Measurements from ENCODE around the gene SSX2IP.
"Not testable (repeated sequence)": the region's sequence is repeated elsewhere in the genome, so short reads cannot be mapped to it uniquely, and the experiment has no call there.

The SSX2IP gene

DNA sequence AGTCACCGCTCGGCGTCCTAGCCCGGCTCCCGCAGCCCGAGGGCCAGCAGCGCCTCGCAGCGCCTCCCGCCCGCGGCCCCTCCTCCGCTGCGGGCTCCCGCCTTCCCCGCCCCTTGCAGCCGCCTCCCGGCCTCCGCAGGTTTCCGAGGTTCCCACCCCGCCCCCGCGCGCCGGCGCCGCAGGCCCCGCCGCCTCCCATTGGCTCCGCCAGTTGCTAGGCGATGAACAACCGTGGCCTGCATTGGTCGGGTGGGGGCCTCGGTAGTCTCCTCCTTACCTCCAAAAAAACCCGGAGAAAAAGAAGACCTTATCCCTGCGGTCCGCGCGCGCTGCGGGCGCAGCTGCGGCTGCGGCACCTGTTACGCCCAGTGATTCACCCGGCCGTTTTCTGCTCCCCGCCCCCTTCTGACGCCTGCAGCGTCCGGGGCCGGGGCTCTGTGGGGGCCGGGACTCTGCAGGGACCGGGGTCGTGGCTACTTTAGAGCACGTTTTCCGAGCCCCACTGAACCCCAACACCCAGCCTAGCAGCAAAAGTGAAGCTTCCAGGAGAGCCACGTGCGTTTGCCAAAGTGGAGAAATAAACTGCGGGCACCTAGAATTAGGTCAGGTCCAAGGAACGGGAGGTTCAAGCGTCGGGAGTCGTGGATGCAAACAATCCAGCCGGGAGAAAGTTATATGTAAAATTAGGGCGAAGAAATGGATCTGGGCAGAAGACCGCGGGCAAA is at the start of gene SSX2IP:
TSS of gene SSX2IP (minus strand) at position 65 of the 725 bp plus-strand sequence. CDS start 19,242 bp downstream, outside the sequence.
- intact Hi-C loops (cut with DNase I) = no loop called here
- DNase-seq = peak; percentile 93 to 99 (median 96)

DNA sequence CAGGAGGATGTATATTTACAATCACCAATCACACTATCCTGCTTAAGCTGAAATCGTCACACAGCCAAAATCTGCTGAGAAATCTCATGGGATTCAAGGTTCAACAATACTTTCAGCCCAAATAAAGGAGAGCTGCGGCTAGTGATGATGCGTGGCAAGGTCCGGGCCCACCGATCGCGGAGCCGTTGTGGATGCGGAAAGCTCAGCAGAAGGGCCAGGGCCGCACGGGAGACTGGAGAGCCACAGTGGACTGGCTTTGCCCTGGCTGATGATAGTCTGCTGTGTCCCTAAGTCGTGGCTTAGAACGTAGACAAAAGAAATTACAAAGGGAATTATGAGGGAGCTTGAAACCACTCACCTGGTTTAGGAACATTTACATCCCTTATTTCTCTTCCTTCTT is 48.0 kb upstream of the SSX2IP start:
- DNase-seq = peak in 1 of 10 donors; percentile 74
- intact Hi-C loops (cut with DNase I) = no loop called here

DNA sequence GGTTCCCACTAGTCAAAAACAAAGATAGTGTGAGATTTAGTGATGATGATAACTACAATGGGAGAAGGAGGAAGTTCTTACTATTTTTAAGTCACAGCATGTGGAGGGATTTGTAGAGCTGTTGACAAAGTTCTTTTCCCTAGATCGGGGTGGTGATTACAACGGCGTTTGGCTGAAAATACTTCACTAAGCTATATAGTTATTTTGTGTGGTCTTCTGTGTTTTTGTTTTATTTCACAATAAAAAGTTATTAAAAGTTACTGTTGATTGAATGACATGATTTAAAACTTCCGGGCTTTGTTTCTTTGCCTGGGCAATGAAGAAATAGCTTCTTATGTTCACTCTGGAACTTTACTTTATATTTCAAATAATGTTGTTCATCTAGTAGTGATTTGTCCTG is 47.3 kb upstream of the SSX2IP start:
- DNase-seq = no peak
- intact Hi-C loops (cut with DNase I) = no loop called here

GRCh38 chr1:84736944-84737343 is 46.7 kb upstream of the SSX2IP start:
- DNase-seq = no peak
- intact Hi-C loops (cut with DNase I) = no loop called here

GRCh38 chr1:84736445-84736844 is 46.2 kb upstream of the SSX2IP start:
- intact Hi-C loops (cut with DNase I) = no loop called here
- no peak for DNase-seq

DNA sequence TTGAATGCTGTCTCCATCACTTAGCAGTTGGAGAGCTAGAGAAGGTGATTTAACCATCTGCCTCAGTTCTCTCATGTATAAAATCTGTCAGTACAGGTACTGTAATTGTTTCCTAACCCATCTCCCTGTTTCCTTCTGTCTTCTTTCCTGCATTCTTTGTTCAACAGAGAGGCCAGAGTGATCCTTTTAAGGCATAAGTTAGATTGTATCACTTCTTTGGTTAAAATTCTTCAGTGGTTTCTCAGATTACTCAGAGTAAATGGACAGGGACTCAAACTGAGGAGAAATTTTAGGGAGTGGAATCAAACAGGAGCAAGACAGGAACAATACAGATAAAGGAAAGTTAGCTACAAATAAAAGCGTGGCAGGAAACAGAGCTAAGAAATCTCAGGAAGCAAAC is 45.2 kb upstream of the SSX2IP start:
- no peak for DNase-seq
- intact Hi-C loops (cut with DNase I) = no loop called here

DNA sequence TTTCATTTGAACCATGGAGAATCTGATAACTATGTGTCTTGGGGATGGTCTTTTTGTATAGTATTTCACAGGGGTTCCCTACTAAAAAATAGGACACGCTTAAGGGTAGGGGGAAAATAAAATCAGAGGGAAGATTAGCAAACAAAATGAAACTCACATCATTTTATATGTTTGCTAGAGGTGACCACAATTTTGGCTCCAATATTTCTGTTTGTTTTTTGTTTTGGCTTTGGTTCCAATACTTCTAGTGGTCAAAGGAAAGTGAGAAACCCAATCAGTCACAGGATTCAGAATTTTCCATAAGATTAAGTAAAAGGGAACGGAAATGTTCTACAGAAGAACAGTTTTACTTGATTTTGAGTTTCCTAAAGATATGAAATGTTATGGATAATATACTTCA is 42.3 kb upstream of the SSX2IP start:
- no peak for DNase-seq
- intact Hi-C loops (cut with DNase I) = no loop called here

GRCh38 chr1:84731519-84731918 is 41.3 kb upstream of the SSX2IP start:
- DNase-seq = no peak
- intact Hi-C loops (cut with DNase I) = no loop called here

- DNase-seq; intact Hi-C loops (cut with DNase I): not testable (repeated sequence)
Observed at GRCh38 chr1:84727711-84728110, 37.5 kb upstream of the SSX2IP start.

DNA sequence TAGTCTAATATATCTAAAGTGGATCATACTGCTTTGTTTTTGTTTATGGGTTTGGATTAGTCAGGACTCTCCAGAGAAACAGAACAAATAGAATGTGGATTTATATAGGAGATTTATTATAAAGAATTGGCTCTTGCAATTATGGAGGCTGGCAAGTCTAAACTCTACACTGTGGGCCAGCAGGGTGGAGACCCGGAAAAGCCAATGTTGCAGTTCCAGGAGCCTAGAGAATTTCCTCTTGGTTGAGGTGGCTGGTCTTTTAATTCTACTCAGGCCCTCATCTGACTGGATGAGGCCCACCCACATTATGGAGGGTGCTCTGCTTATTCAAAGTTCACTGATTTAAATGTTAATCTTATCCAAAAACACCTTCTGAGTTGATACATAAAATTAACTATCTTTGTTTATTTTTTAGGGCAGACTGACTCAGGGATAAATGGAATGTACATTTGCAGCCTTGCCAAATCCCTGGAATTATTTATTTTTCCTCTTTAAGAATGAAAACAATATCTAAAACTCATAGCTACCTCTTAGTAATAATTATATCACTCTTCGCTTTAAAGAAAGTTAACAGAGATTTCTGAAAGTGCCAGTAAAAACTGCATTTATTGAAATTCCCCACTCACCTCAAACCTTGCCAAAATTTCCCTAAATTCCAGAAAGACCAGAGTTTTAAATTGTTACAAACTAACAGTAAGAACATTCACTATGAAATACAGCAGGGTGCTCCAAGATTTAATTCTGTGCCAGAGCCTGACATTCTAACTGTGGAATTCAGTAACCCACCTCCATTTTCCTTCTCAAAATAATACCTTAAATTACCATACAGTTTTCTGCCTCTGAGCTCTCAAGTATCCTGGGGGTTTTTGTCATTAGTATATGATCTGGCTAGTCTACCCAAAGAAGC is 36.6 kb upstream of the SSX2IP start:
- no peak for DNase-seq

DNA sequence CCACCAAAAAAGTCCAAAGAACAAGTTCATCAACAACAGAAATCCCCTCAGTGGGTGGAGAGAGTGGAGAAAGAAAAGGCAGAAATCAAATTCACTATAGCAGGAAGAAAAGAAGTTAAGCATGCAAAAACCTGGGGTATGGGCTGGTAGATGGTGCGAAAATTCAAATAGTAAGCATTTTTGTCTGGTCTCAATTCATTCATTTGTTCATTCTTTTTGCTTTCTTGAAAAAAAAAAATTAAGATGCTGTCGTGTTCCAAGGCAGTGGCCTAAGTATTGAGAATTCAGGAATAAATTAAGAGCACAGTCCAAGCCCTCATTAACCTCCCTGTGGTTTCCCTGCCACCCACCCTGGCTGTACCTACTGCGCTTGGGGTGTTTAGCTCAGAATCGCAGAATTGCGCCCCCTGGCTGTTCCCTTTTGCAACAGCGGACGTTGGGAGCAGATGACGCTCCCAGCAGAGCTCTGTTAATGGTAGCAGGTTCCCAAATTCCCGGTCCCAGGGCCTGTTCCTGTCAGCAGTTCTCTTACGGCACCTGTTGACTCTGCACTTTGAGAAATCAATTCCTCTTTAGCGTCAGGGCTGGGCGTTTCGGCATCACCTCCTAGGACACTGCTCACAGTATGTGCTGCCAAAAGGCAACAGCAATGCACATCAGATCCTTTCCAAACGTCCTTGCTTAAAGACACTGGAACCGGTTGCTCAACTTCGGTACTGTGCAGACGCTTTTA is 34.0 kb upstream of the SSX2IP start:
- intact Hi-C loops (cut with DNase I) = no loop called here
- no peak for DNase-seq

More for the DNA sequence above, 36.6 kb upstream of the SSX2IP start:
- intact Hi-C loops (cut with DNase I) = no loop called here

DNA sequence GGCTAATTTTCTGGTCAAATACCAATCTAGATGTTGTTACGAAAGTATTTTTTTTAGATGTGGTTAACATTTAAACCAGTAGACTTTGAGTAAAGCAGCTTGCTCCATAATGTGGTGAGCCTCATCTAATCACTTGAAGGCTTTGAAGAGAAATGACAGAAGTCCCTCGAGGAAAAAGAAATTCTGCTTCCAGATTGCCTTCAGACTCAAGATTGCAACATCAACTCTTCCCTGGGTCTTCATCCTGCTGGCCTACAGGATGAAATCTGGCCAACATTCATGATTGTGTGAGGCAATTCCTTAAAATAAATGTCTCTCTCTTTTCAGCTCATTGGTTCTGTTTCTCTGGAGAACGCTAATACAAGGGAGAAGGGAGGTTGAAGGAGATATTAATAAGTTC is 32.5 kb upstream of the SSX2IP start:
- intact Hi-C loops (cut with DNase I) = no loop called here
- no peak for DNase-seq

DNA sequence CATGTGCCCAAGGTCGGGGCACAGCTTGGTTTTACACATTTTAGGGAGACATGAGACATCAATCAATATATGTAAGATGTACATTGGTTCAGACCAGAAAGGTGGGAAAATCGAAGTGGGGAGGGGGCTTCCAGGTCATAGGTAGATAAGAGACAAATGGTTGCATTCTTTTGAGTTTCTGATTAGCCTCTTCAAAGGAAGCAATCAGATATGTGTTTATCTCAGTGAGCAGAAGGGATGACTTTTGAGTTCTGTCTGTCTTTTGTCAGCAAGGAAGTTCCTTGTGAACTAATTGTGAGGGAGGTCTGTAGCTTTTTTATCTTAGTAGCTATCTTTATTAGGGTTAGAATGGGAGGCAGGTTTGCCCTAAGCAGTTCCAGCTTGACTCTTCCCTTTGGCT is 31.6 kb upstream of the SSX2IP start:
- intact Hi-C loops (cut with DNase I); DNase-seq: not testable (repeated sequence)

GRCh38 chr1:84721152-84721551 is 30.9 kb upstream of the SSX2IP start:
- no peak for DNase-seq
- intact Hi-C loops (cut with DNase I) = no loop called here

GRCh38 chr1:84720221-84720780 is 30.0 kb upstream of the SSX2IP start:
- intact Hi-C loops (cut with DNase I) = no loop called here
- peak in 1 of 10 donors; percentile 19 for DNase-seq

GRCh38 chr1:84719543-84720217 is 29.4 kb upstream of the SSX2IP start:
- no peak for DNase-seq
- intact Hi-C loops (cut with DNase I) = no loop called here

GRCh38 chr1:84715342-84716019 is 25.2 kb upstream of the SSX2IP start:
- no peak for DNase-seq

DNA sequence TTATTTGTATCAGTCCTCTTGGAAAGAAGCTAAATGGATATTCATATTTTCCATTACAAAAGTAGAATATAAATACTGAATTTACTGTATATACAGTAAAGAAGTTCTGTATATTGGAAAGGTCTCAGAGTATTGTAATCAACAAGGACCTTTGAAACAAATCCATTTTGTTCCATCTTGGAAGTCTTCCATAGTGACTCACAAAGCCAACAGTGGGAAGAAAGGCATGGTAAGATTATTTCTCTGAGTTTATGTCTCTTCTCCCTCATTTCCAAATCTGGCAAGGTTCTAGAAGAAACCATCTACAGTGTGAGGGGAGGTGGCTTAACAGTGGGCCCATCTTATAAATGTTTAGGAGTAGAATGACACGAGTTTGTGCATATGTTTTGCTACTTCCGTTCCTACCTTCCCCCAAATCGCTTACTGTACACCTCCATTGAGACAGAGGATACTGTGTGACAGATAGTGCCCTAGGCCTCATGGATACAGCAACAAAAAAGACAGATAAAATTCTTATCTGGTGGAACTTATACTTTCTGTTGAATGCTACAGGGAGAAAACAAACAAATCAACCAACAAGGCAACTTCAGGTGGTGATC is 22.1 kb upstream of the SSX2IP start:
- intact Hi-C loops (cut with DNase I) = no loop called here
- DNase-seq = no peak

More at GRCh38 chr1:84715342-84716019, 25.2 kb upstream of the SSX2IP start:
- intact Hi-C loops (cut with DNase I) = no loop called here

DNA sequence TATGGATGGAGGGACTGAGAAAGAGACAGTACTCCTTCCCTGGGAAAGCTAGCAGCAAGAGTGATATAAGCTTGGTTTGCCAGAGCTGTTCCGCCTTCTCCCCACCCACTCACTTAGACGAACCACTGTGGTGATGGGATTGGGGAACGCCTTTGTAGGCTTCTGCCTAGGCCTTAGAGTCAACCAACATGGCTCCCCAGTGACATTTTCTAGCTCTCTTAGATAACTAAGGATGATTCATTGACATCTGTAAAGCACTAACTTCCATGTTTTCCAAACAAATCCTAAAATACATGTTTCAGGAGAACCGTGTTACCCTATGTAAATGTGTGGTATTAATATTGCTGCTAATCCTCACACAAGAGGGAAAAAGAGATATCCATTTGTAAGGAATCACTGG is 21.6 kb upstream of the SSX2IP start:
- DNase-seq = no peak
- intact Hi-C loops (cut with DNase I) = no loop called here

All from posterior cingulate gyrus (tissue), 11 donors.